Measurements from ENCODE around the gene FUBP1. TPM values are rescaled to one million over a fixed set of nuclear protein-coding genes. Genes with fewer than 3 reads are reported as not detected.
A peak's percentile ranks its signal among the peaks of the same experiment; 100 is the strongest.

Gene FUBP1
- total and polyA plus RNA-seq, 2 donors (not counting 3 experiments of a cell fraction or from before 2014, with no cell fraction given): 112 to 166 TPM

DNA sequence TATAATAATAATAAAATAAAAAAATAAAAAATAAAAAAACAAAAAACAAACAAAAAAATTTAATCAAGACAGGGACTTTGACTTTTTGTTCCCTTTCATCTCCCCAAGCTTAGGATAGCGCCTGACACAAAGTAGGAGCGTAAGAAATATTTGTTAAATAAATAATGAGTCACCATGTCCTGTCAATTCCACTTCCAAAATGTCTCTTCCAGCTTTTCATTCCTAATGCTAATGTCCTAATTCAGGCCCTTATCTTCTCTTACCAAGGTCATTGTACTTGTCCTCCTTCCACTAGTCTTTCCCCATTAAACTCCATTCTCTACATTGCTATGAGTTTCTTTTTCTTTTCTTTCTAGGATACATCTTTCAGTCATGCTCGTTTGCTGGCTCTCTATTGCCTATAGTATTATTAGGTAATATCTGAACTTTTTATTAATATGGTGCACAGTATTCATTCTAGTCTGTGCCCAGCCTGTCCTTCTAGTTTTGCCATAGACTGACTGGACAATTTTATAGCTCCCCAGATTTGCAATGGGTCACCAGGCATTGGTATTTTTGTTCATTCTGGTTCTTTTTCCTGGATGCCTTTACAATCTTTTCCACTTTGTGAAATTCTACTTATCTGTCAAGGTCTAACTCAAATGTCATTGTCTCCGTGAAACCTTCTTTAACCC is 79.1 kb downstream of the FUBP1 start:
- Histone ChIP-seq H3K9me3 (replicated peaks; ENCODE audit: control insufficient read depth, insufficient read depth, low read length) (no peaks in the 10 kb centered on the region), H3K79me2 (ENCODE audit: control insufficient read depth, insufficient read depth, low read length) (peaks cover 8% of the 10 kb centered on the region), H3K4me1 (ENCODE audit: control insufficient read depth, extremely low read depth, insufficient read depth, low read length) (peaks cover 4% of the 10 kb centered on the region), H3K4me3 (replicated peaks in 1 of 3; ENCODE audit: insufficient read depth in 1 of 3, low read depth in 1 of 3, low read length in 3 of 3) (no peak overlapping the region), H2AFZ (ENCODE audit: low read depth, low read length) (no peak overlapping the region), H3K27ac (ENCODE audit: insufficient read depth, low read depth, low read length) (no peak overlapping the region), H4K20me1 (replicated peaks; ENCODE audit: control insufficient read depth, extremely low read depth, insufficient read depth, low read length) (no peaks in the 10 kb centered on the region), H3K4me2 (ENCODE audit: insufficient read depth, low read length) (no peak overlapping the region), H3K9ac (replicated peaks; ENCODE audit: extremely low read depth, insufficient read depth, low read length) (no peak overlapping the region), H3K9me1 (replicated peaks; ENCODE audit: control insufficient read depth, extremely low read depth, insufficient read depth, low read length) (no peaks in the 10 kb centered on the region), H3K27me3 (ENCODE audit: control insufficient read depth in 2 of 2, insufficient read depth in 2 of 2, low read length in 2 of 2) (no peaks in the 10 kb centered on the region), H3K36me3 (ENCODE audit: control insufficient read depth in 2 of 2, extremely low read depth in 1 of 2, insufficient read depth in 2 of 2, low read length in 2 of 2) (no peaks in the 10 kb centered on the region)
- DNase-seq (ENCODE audit: low read depth, low spot score) (peak; percentile 36), FAIRE-seq (no peak)
- ChIA-PET CTCF (interaction anchor here (0.6 to 2.1 kb wide), 34 partner anchors 8 to 363 kb away, joined by 3 to 48 read pairs (median 4); partner anchors contain the start of genes MIGA1, NEXN and USP33), POLR2A (interaction anchor here (1.3 kb wide), 1 partner anchor 12 kb away, joined by 3 read pairs; the partner anchor contains the start of gene NEXN)
- TF ChIP-seq EZH2 (IDR thresholded peaks at IDR 0.05; ENCODE audit: borderline replicate concordance, low read depth, low read length, severe bottlenecking) (no peak), JUN (IDR thresholded peaks at IDR 0.05; ENCODE audit: borderline replicate concordance, insufficient read depth, insufficient read length, low read depth) (peak; percentile 26), MYC (IDR thresholded peaks at IDR 0.05; ENCODE audit: low read depth, low read length) (no peak), FOS (IDR thresholded peaks at IDR 0.05; ENCODE audit: borderline replicate concordance, insufficient read depth, low read length) (peak; percentile 56), POLR2AphosphoS5 (IDR thresholded peaks at IDR 0.05; ENCODE audit: insufficient read depth, low read depth, low read length) (no peak), POLR2A (IDR thresholded peaks at IDR 0.05; ENCODE audit: low read depth, low read length) (no peak), GATA2 (IDR thresholded peaks at IDR 0.05; ENCODE audit: insufficient read depth, insufficient read length, low read depth, low read length) (no peak)
- TF ChIP-seq, protein P1, sequence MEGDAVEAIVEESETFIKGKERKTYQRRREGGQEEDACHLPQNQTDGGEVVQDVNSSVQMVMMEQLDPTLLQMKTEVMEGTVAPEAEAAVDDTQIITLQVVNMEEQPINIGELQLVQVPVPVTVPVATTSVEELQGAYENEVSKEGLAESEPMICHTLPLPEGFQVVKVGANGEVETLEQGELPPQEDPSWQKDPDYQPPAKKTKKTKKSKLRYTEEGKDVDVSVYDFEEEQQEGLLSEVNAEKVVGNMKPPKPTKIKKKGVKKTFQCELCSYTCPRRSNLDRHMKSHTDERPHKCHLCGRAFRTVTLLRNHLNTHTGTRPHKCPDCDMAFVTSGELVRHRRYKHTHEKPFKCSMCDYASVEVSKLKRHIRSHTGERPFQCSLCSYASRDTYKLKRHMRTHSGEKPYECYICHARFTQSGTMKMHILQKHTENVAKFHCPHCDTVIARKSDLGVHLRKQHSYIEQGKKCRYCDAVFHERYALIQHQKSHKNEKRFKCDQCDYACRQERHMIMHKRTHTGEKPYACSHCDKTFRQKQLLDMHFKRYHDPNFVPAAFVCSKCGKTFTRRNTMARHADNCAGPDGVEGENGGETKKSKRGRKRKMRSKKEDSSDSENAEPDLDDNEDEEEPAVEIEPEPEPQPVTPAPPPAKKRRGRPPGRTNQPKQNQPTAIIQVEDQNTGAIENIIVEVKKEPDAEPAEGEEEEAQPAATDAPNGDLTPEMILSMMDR (IDR thresholded peaks at IDR 0.05; ENCODE audit: extremely low read depth in 1 of 2, insufficient read depth in 1 of 2, low read depth in 1 of 2, low read length in 2 of 2): no peak
- dilution Hi-C loops (cut with MboI; ENCODE audit: extremely low pct_ligation_motif_present, low sequenced_read_pairs) (no loop called here), intact Hi-C loops (cut with micrococcal nuclease) (loop anchor here (1.0 to 10.0 kb wide), 5 partner anchors 67 to 751 kb away; no protein-coding TSS in a partner anchor)
- BruUV-seq (replicated peaks): no TSS peak

Small RNAs within 50 kb of the gene (small RNA-seq; reads per million reads assigned to genes)
- 2.8 reads per million, percentile 16 among the genes with 10 or more reads in this experiment for gene AC103591.3 (ENCODE audit: insufficient read depth, insufficient read length, low read depth, low replicate concordance)

Other genes starting within 250 kb of the FUBP1 start
- 44.1 and 46.4 TPM in 2 replicates for gene USP33, start 219.2 kb downstream of the FUBP1 start, total RNA-seq
- gene USP33, start 219.2 kb downstream of the FUBP1 start, polyA plus RNA-seq: 15.7 and 22.5 TPM in 2 replicates
- gene MIGA1, start 199.4 kb downstream of the FUBP1 start, total RNA-seq: 13.7 and 14.6 TPM in 2 replicates
- gene MIGA1, start 199.4 kb downstream of the FUBP1 start, polyA plus RNA-seq: 2.0 and 2.8 TPM in 2 replicates
- gene NEXN, start 90.4 kb downstream of the FUBP1 start, total RNA-seq: 11.7 and 14.2 TPM in 2 replicates
- gene NEXN, start 90.4 kb downstream of the FUBP1 start, polyA plus RNA-seq: 0.89 and 1.0 TPM in 2 replicates
- gene DNAJB4, start 25.9 kb upstream of the FUBP1 start, total RNA-seq: 122 and 136 TPM in 2 replicates
- 20.1 and 30.4 TPM in 2 replicates for gene DNAJB4, start 25.9 kb upstream of the FUBP1 start, polyA plus RNA-seq
- gene GIPC2, start 66.9 kb upstream of the FUBP1 start, total RNA-seq: 7.7 and 9.6 TPM in 2 replicates
- gene GIPC2, start 66.9 kb upstream of the FUBP1 start, polyA plus RNA-seq: 2.1 and 2.8 TPM in 2 replicates